Measurements from ENCODE around the gene NFATC2IP. TPM values are rescaled to one million over a fixed set of nuclear protein-coding genes. Genes with fewer than 3 reads are reported as not detected.
"Not testable (repeated sequence)": the region's sequence is repeated elsewhere in the genome, so short reads cannot be mapped to it uniquely, and the experiment has no call there.

The NFATC2IP gene
- total and polyA plus RNA-seq, 4 donors = 6.9 to 38.5 (median 29.6) TPM

- Histone ChIP-seq H3K27ac (ENCODE audit: low read depth in 1 of 2, low read length in 2 of 2) (no peak overlapping the region), H3K36me3 (ENCODE audit: control insufficient read depth in 1 of 2, insufficient read depth in 2 of 2, low read length in 1 of 2) (no peaks in the 10 kb centered on the region), H3K27me3 (ENCODE audit: control insufficient read depth in 1 of 2, insufficient read depth in 2 of 2, low read length in 1 of 2) (no peaks in the 10 kb centered on the region), H3K4me1 (ENCODE audit: control insufficient read depth in 1 of 2, insufficient read depth in 2 of 2, low read length in 2 of 2) (no peaks in the 10 kb centered on the region), H3K4me3 (ENCODE audit: low read length in 2 of 2) (no peak overlapping the region), H3K9me3 (ENCODE audit: control insufficient read depth, low read length) (no peaks in the 10 kb centered on the region)
- intact Hi-C loops (cut with DNase I) = no loop called here
- WGBS, 2 donors = 93 to 96% methylated on average over 14 of the region's 14 CpGs
- ATAC-seq (ENCODE audit: low FRiP score) (no peak), DNase-seq (no peak)
Measured at GRCh38 chr16:28989363-28989762, 38.6 kb downstream of the NFATC2IP start.

- 86 to 90% methylated on average over 11 of the region's 11 CpGs for WGBS, 2 donors
- no peaks in the 10 kb centered on the region for H3K36me3 ChIP-seq (ENCODE audit: control insufficient read depth in 1 of 2, insufficient read depth in 2 of 2, low read length in 1 of 2)
- intact Hi-C loops (cut with DNase I) = no loop called here
- H3K4me1 ChIP-seq (ENCODE audit: control insufficient read depth in 1 of 2, insufficient read depth in 2 of 2, low read length in 2 of 2) = no peaks in the 10 kb centered on the region
- H3K27me3 ChIP-seq (ENCODE audit: control insufficient read depth in 1 of 2, insufficient read depth in 2 of 2, low read length in 1 of 2) = no peaks in the 10 kb centered on the region
- ATAC-seq (ENCODE audit: low FRiP score) (no peak), DNase-seq (no peak)
- no peaks in the 10 kb centered on the region for H3K9me3 ChIP-seq (ENCODE audit: control insufficient read depth, low read length)
- H3K27ac ChIP-seq (ENCODE audit: low read depth in 1 of 2, low read length in 2 of 2) = no peak overlapping the region
- no peak overlapping the region for H3K4me3 ChIP-seq (ENCODE audit: low read length in 2 of 2)
Measured at GRCh38 chr16:28990375-28991040, 39.8 kb downstream of the NFATC2IP start.

GRCh38 chr16:28991687-28992086, 41.0 kb downstream of the NFATC2IP start:
- H3K4me1 ChIP-seq (ENCODE audit: control insufficient read depth in 1 of 2, insufficient read depth in 2 of 2, low read length in 2 of 2) = no peaks in the 10 kb centered on the region
- H3K9me3 ChIP-seq (ENCODE audit: control insufficient read depth, low read length) = no peaks in the 10 kb centered on the region
- no peaks in the 10 kb centered on the region for H3K36me3 ChIP-seq (ENCODE audit: control insufficient read depth in 1 of 2, insufficient read depth in 2 of 2, low read length in 1 of 2)
- no peaks in the 10 kb centered on the region for H3K27me3 ChIP-seq (ENCODE audit: control insufficient read depth in 1 of 2, insufficient read depth in 2 of 2, low read length in 1 of 2)
- ATAC-seq (ENCODE audit: low FRiP score) (no peak), DNase-seq (no peak)
- H3K27ac ChIP-seq (ENCODE audit: low read depth in 1 of 2, low read length in 2 of 2) = no peak overlapping the region
- intact Hi-C loops (cut with DNase I) = no loop called here
- no peak overlapping the region for H3K4me3 ChIP-seq (ENCODE audit: low read length in 2 of 2)
- 74 to 77% methylated on average over 8 of the region's 8 CpGs for WGBS, 2 donors

GRCh38 chr16:28992496-28992895, 41.8 kb downstream of the NFATC2IP start:
- intact Hi-C loops (cut with DNase I) = no loop called here
- Histone ChIP-seq H3K9me3 (ENCODE audit: control insufficient read depth, low read length) (no peaks in the 10 kb centered on the region), H3K27me3 (ENCODE audit: control insufficient read depth in 1 of 2, insufficient read depth in 2 of 2, low read length in 1 of 2) (no peaks in the 10 kb centered on the region), H3K4me3 (ENCODE audit: low read length in 2 of 2) (no peak overlapping the region), H3K4me1 (ENCODE audit: control insufficient read depth in 1 of 2, insufficient read depth in 2 of 2, low read length in 2 of 2) (no peaks in the 10 kb centered on the region), H3K27ac (ENCODE audit: low read depth in 1 of 2, low read length in 2 of 2) (no peak overlapping the region), H3K36me3 (ENCODE audit: control insufficient read depth in 1 of 2, insufficient read depth in 2 of 2, low read length in 1 of 2) (no peaks in the 10 kb centered on the region)
- ATAC-seq (ENCODE audit: low FRiP score) (no peak), DNase-seq (no peak)
- WGBS, 2 donors = 91% methylated on average over 10 of the region's 10 CpGs

GRCh38 chr16:28998837-28999236, 48.1 kb downstream of the NFATC2IP start:
- DNase-seq = no peak
- 55 to 58% methylated on average over 3 of the region's 3 CpGs for WGBS, 2 donors
- H3K27ac ChIP-seq (ENCODE audit: low read depth in 1 of 2, low read length in 2 of 2) = no peak overlapping the region
- no peak for ATAC-seq (ENCODE audit: low FRiP score)
- no peak overlapping the region for H3K4me3 ChIP-seq (ENCODE audit: low read length in 2 of 2)
- no peaks in the 10 kb centered on the region for H3K4me1 ChIP-seq (ENCODE audit: control insufficient read depth in 1 of 2, insufficient read depth in 2 of 2, low read length in 2 of 2)
- H3K36me3 ChIP-seq (ENCODE audit: control insufficient read depth in 1 of 2, insufficient read depth in 2 of 2, low read length in 1 of 2) = no peaks in the 10 kb centered on the region
- H3K27me3 ChIP-seq (ENCODE audit: control insufficient read depth in 1 of 2, insufficient read depth in 2 of 2, low read length in 1 of 2) = no peaks in the 10 kb centered on the region
- intact Hi-C loops (cut with DNase I) = no loop called here
- H3K9me3 ChIP-seq (ENCODE audit: control insufficient read depth, low read length) = no peaks in the 10 kb centered on the region

- ATAC-seq (ENCODE audit: low FRiP score) (no peak), DNase-seq (no peak)
- no peaks in the 10 kb centered on the region for H3K4me1 ChIP-seq (ENCODE audit: control insufficient read depth in 1 of 2, insufficient read depth in 2 of 2, low read length in 2 of 2)
- no peaks in the 10 kb centered on the region for H3K9me3 ChIP-seq (ENCODE audit: control insufficient read depth, low read length)
- H3K4me3 ChIP-seq (ENCODE audit: low read length in 2 of 2) = no peak overlapping the region
- H3K27me3 ChIP-seq (ENCODE audit: control insufficient read depth in 1 of 2, insufficient read depth in 2 of 2, low read length in 1 of 2) = no peaks in the 10 kb centered on the region
- intact Hi-C loops (cut with DNase I) = no loop called here
- no peaks in the 10 kb centered on the region for H3K36me3 ChIP-seq (ENCODE audit: control insufficient read depth in 1 of 2, insufficient read depth in 2 of 2, low read length in 1 of 2)
- WGBS, 2 donors = 77 to 78% methylated on average over 4 of the region's 4 CpGs
- H3K27ac ChIP-seq (ENCODE audit: low read depth in 1 of 2, low read length in 2 of 2) = no peak overlapping the region
Measured at GRCh38 chr16:28999577-28999976, 48.8 kb downstream of the NFATC2IP start.

- H3K9me3 ChIP-seq (ENCODE audit: control insufficient read depth, low read length) = no peaks in the 10 kb centered on the region
- H3K27me3 ChIP-seq (ENCODE audit: control insufficient read depth in 1 of 2, insufficient read depth in 2 of 2, low read length in 1 of 2) = no peaks in the 10 kb centered on the region
- no peak overlapping the region for H3K4me3 ChIP-seq (ENCODE audit: low read length in 2 of 2)
- WGBS, 2 donors = 80 to 84% methylated on average over 2 of the region's 2 CpGs
- intact Hi-C loops (cut with DNase I) = no loop called here
- H3K4me1 ChIP-seq (ENCODE audit: control insufficient read depth in 1 of 2, insufficient read depth in 2 of 2, low read length in 2 of 2) = no peaks in the 10 kb centered on the region
- H3K27ac ChIP-seq (ENCODE audit: low read depth in 1 of 2, low read length in 2 of 2) = no peak overlapping the region
- ATAC-seq (ENCODE audit: low FRiP score) = no peak
- no peaks in the 10 kb centered on the region for H3K36me3 ChIP-seq (ENCODE audit: control insufficient read depth in 1 of 2, insufficient read depth in 2 of 2, low read length in 1 of 2)
- no peak for DNase-seq
Measured at GRCh38 chr16:29000019-29000418, 49.3 kb downstream of the NFATC2IP start.

GRCh38 chr16:29004496-29005139, 53.9 kb downstream of the NFATC2IP start:
- ATAC-seq (ENCODE audit: low FRiP score); H3K27ac ChIP-seq (ENCODE audit: low read depth in 1 of 2, low read length in 2 of 2); DNase-seq; H3K27me3 ChIP-seq (ENCODE audit: control insufficient read depth in 1 of 2, insufficient read depth in 2 of 2, low read length in 1 of 2); H3K9me3 ChIP-seq (ENCODE audit: control insufficient read depth, low read length); intact Hi-C loops (cut with DNase I); H3K4me1 ChIP-seq (ENCODE audit: control insufficient read depth in 1 of 2, insufficient read depth in 2 of 2, low read length in 2 of 2); H3K4me3 ChIP-seq (ENCODE audit: low read length in 2 of 2); H3K36me3 ChIP-seq (ENCODE audit: control insufficient read depth in 1 of 2, insufficient read depth in 2 of 2, low read length in 1 of 2): not testable (repeated sequence)
- 74 to 78% methylated on average over 9 of the region's 9 CpGs for WGBS, 2 donors
